Ishikawa (cell line): ENCODE results near the gene GRK5.

ENCODE experiments used
- CEBPB ChIP-seq: IDR thresholded peaks from 2 replicates; pipeline ENCODE4 v1.6.1; 2012
- CREB1 ChIP-seq: IDR thresholded peaks from 2 replicates; pipeline ENCODE4 v1.6.1; 2012; ENCODE audit warnings: low read depth
- EP300 ChIP-seq: IDR thresholded peaks from 2 replicates; pipeline ENCODE4 v1.6.1; 2012; ENCODE audit warnings: borderline replicate concordance
- FOXM1 ChIP-seq: IDR thresholded peaks from 2 replicates; pipeline ENCODE4 v1.6.1; 2012; ENCODE audit warnings: low read depth, borderline replicate concordance
- RAD21 ChIP-seq: IDR thresholded peaks from 2 replicates; pipeline ENCODE4 v1.6.1; 2012; ENCODE audit warnings: low read depth
- TAF1 ChIP-seq: IDR thresholded peaks from 2 replicates; pipeline ENCODE4 v1.6.1; 2012; ENCODE audit warnings: low read depth, mild to moderate bottlenecking
- YY1 ChIP-seq: IDR thresholded peaks from 2 replicates; pipeline ENCODE4 v1.6.1; 2012; ENCODE audit warnings: low read depth
- TF ChIP-seq, protein P1 (sequence below): IDR thresholded peaks from 2 replicates; pipeline ENCODE4 v1.6.1; 2012
- TF ChIP-seq, protein P2 (sequence below): IDR thresholded peaks from 2 replicates; pipeline ENCODE4 v1.6.1; 2012

DNA sequence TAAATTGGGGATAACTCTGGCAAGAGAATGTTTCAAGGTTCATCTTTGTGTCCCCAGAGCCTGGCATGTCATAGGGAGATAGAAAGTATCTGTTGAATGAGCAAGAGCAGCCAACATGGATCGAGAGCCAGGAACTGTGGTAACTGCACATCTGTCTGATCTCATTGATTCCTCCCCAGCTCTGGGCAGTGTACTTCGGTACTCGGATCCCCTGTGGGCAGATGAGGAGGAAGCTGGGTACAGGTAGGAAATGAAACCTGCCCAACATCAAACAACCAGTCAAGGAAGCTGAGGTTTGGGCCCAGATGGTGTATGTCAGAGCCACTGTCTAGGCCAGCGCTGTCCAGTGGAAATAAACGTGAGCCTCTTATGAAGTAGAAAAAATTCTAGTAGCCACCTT, 76.4 kb downstream of the GRK5 start:
- TF ChIP-seq RAD21 (no peak), EP300 (no peak), FOXM1 (no peak), YY1 (no peak), TAF1 (no peak), CREB1 (no peak), CEBPB (no peak)
- TF ChIP-seq, protein P1, sequence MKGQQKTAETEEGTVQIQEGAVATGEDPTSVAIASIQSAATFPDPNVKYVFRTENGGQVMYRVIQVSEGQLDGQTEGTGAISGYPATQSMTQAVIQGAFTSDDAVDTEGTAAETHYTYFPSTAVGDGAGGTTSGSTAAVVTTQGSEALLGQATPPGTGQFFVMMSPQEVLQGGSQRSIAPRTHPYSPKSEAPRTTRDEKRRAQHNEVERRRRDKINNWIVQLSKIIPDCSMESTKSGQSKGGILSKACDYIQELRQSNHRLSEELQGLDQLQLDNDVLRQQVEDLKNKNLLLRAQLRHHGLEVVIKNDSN = no peak
- TF ChIP-seq, protein P2, sequence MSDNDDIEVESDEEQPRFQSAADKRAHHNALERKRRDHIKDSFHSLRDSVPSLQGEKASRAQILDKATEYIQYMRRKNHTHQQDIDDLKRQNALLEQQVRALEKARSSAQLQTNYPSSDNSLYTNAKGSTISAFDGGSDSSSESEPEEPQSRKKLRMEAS = no peak
